ENCODE measurements around the gene CDC45. TPM values are rescaled to one million over a fixed set of nuclear protein-coding genes. Genes with fewer than 3 reads are reported as not detected.

The CDC45 gene
- polyA plus RNA-seq, 1 experiment, result 9.3 TPM

GRCh38 chr22:19515654-19516377, 36.1 kb downstream of the CDC45 start:
- DNase-seq (ENCODE audit: low read depth, low spot score), result no peak
- Histone ChIP-seq H3K27me3 (ENCODE audit: control insufficient read depth, insufficient read depth, low read length) (no peaks in the 10 kb centered on the region), H3K27ac (ENCODE audit: low read depth, low read length) (no peak overlapping the region), H3K4me3 (ENCODE audit: low read depth, low read length) (no peak overlapping the region), H3K9me3 (ENCODE audit: control insufficient read depth, insufficient read depth, low read length) (peaks cover 2% of the 10 kb centered on the region; the same call in 1 of the 2 replicates)
- ChIA-PET POLR2A (no interaction called here), CTCF (no interaction called here)
- TF ChIP-seq, protein P1, sequence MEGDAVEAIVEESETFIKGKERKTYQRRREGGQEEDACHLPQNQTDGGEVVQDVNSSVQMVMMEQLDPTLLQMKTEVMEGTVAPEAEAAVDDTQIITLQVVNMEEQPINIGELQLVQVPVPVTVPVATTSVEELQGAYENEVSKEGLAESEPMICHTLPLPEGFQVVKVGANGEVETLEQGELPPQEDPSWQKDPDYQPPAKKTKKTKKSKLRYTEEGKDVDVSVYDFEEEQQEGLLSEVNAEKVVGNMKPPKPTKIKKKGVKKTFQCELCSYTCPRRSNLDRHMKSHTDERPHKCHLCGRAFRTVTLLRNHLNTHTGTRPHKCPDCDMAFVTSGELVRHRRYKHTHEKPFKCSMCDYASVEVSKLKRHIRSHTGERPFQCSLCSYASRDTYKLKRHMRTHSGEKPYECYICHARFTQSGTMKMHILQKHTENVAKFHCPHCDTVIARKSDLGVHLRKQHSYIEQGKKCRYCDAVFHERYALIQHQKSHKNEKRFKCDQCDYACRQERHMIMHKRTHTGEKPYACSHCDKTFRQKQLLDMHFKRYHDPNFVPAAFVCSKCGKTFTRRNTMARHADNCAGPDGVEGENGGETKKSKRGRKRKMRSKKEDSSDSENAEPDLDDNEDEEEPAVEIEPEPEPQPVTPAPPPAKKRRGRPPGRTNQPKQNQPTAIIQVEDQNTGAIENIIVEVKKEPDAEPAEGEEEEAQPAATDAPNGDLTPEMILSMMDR (IDR thresholded peaks at IDR 0.05; ENCODE audit: low read depth, low read length), result no peak

DNA sequence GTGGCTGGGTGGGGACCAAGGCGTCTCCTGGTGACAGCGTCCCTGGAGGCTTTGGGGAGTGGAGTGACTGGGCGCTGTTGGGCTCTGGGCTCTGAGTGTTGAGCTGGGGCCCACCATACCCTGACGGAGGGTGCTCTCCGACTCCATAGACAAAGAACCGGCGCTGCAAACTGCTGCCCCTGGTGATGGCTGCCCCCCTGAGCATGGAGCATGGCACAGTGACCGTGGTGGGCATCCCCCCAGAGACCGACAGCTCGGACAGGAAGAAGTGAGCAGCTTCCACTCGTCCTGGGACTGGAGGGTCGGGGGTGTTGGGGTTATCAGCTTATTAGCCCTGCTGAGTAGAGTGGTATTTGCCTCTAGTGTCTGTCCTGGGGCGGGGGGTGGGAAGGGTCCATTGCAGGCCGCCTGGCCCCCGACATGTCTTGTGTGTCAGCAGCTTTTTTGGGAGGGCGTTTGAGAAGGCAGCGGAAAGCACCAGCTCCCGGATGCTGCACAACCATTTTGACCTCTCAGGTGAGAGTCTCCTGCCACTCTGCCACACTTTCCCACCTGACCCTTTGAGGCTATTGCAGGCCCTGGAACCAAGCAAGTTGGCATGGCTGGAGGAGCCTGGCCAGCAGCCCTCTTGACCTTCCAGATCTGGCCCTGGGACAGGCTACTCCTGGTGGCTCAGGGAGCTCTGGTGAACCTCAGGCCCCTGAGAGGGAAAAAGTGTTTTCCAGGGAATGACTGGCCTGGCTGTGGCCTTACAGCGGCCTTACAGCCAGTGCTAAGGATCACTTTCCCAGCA, 36.9 kb downstream of the CDC45 start:
- CTCF ChIA-PET, result no interaction called here
- POLR2A ChIA-PET, result no interaction called here

GRCh38 chr22:19517171-19517500, 37.4 kb downstream of the CDC45 start:
- ChIA-PET POLR2A (no interaction called here), CTCF (no interaction called here)
- Histone ChIP-seq H3K27ac (ENCODE audit: low read depth, low read length) (no peak overlapping the region), H3K9me3 (ENCODE audit: control insufficient read depth, insufficient read depth, low read length) (peaks cover 2% of the 10 kb centered on the region; the same call in 1 of the 2 replicates), H3K27me3 (ENCODE audit: control insufficient read depth, insufficient read depth, low read length) (no peaks in the 10 kb centered on the region), H3K4me3 (ENCODE audit: low read depth, low read length) (no peak overlapping the region)
- TF ChIP-seq, protein P1 (IDR thresholded peaks at IDR 0.05; ENCODE audit: low read depth, low read length), result no peak
- DNase-seq (ENCODE audit: low read depth, low spot score), result no peak

More for the DNA sequence above, 36.9 kb downstream of the CDC45 start:
- H3K9me3 ChIP-seq (ENCODE audit: control insufficient read depth, insufficient read depth, low read length), result peaks cover 2% of the 10 kb centered on the region; the same call in 1 of the 2 replicates
- DNase-seq (ENCODE audit: low read depth, low spot score), result no peak
- TF ChIP-seq, protein P1 (IDR thresholded peaks at IDR 0.05; ENCODE audit: low read depth, low read length), result no peak
- H3K27ac ChIP-seq (ENCODE audit: low read depth, low read length), result no peak overlapping the region
- H3K27me3 ChIP-seq (ENCODE audit: control insufficient read depth, insufficient read depth, low read length), result no peaks in the 10 kb centered on the region
- H3K4me3 ChIP-seq (ENCODE audit: low read depth, low read length), result no peak overlapping the region

- Histone ChIP-seq H3K27me3 (ENCODE audit: control insufficient read depth, insufficient read depth, low read length) (peaks cover under 1% of the 10 kb centered on the region), H3K27ac (ENCODE audit: low read depth, low read length) (no peak overlapping the region), H3K9me3 (ENCODE audit: control insufficient read depth, insufficient read depth, low read length) (peaks cover 2% of the 10 kb centered on the region; the same call in 1 of the 2 replicates), H3K4me3 (ENCODE audit: low read depth, low read length) (no peak overlapping the region)
- no peak for DNase-seq (ENCODE audit: low read depth, low spot score)
- TF ChIP-seq, protein P1 (IDR thresholded peaks at IDR 0.05; ENCODE audit: low read depth, low read length), result no peak
- CTCF ChIA-PET, result no interaction called here
- POLR2A ChIA-PET, result no interaction called here
Observed at GRCh38 chr22:19517919-19518611, 38.3 kb downstream of the CDC45 start.

All from AG04450 (cell line).